ENCODE measurements around the gene ICAM1. TPM values are rescaled to one million over a fixed set of nuclear protein-coding genes. Genes with fewer than 3 reads are reported as not detected.

Gene ICAM1
- total and polyA plus RNA-seq, 2 of the 13 experiments (the other 11 are each of a cell fraction or from before 2014, with no cell fraction given) = 37.9 to 98.4 TPM

- Histone ChIP-seq H3K36me3 (replicated peaks in 1 of 2; ENCODE audit: control insufficient read depth in 1 of 2, insufficient read depth in 2 of 2, low read length in 2 of 2) (no peaks in the 10 kb centered on the region), H3K4me3 (replicated peaks in 1 of 3; ENCODE audit: insufficient read depth in 1 of 3, low read depth in 2 of 3, low read length in 3 of 3) (peak overlapping the region; percentile 72 to 77 (median 74); a peak in 4 of 6 replicates), H3K27ac (ENCODE audit: extremely low read length, insufficient read depth, low read length) (no peak overlapping the region), H3K4me2 (ENCODE audit: low read depth, low read length) (peak overlapping the region; percentile 90), H4K20me1 (ENCODE audit: insufficient read depth, low read length) (no peaks in the 10 kb centered on the region), H3K4me1 (ENCODE audit: insufficient read depth, low read length) (peaks cover 46% of the 10 kb centered on the region), H3K9ac (ENCODE audit: insufficient read depth, low read depth, low read length) (no peak overlapping the region), H2AFZ (ENCODE audit: low read length) (no peak overlapping the region), H3K27me3 (ENCODE audit: control insufficient read depth in 1 of 2, insufficient read depth in 2 of 2, low read length in 2 of 2) (peaks cover 2 to 11% of the 10 kb centered on the region in 2 experiments; a peak in 4 of 5 replicates), H3K79me2 (ENCODE audit: insufficient read depth, low read length) (no peaks in the 10 kb centered on the region), H3K9me3 (ENCODE audit: low read length) (no peaks in the 10 kb centered on the region)
- in situ Hi-C loops (cut with HindIII; ENCODE audit: extremely low pct_ligation_motif_present, low pct_unique_long_range_greater_than_20kb) = loop anchor here (10.0 kb wide), 1 partner anchor 297 kb away; the partner anchor contains the start of gene OLFM2
- 42% methylated on average over 8 of the region's 8 CpGs for WGBS (ENCODE audit: low lambda C conversion rate)
- no TSS peak for BruUV-seq (replicated peaks)
- intact Hi-C loops (cut with micrococcal nuclease; ENCODE audit: unreplicated experiment) = loop anchor here (1.0 kb wide), 1 partner anchor 19 kb away; no protein-coding TSS in a partner anchor
- DNase-seq (ENCODE audit: low spot score) (no peak), ATAC-seq (no peak; the same call in 2 of the 3 replicates), FAIRE-seq (no peak)
- CTCF ChIA-PET (ENCODE audit: low intra/inter-chr PET ratio, low total read pairs) = interaction anchor here (1.4 kb wide), 1 partner anchor 18 kb away, joined by 5 read pairs; no protein-coding TSS in a partner anchor
- POLR2A ChIA-PET = interaction anchor here (0.5 to 1.2 kb wide), 3 partner anchors 8 to 27 kb away, joined by 3 to 4 read pairs (median 3); no protein-coding TSS in a partner anchor
- TF ChIP-seq NCOA5 (CRISPR knock-in tag; IDR thresholded peaks at IDR 0.05) (no peak), ZNF704 (CRISPR knock-in tag; IDR thresholded peaks at IDR 0.05; ENCODE audit: borderline replicate concordance) (no peak), RNF219 (CRISPR knock-in tag; IDR thresholded peaks at IDR 0.05) (no peak), TERF1 (CRISPR knock-in tag; IDR thresholded peaks at IDR 0.05) (no peak), THRA (CRISPR knock-in tag; IDR thresholded peaks at IDR 0.05; ENCODE audit: borderline replicate concordance) (no peak), PATZ1 (CRISPR knock-in tag; IDR thresholded peaks at IDR 0.05) (no peak), CREM (IDR thresholded peaks at IDR 0.05) (0 out of 2 replicates have a peak, but pooled peaks have one; percentile 50), CREM (CRISPR knock-in tag; IDR thresholded peaks at IDR 0.05) (no peak), ZFP41 (CRISPR knock-in tag; IDR thresholded peaks at IDR 0.05; ENCODE audit: borderline replicate concordance) (no peak), GZF1 (CRISPR knock-in tag; IDR thresholded peaks at IDR 0.05) (no peak), ADNP (CRISPR knock-in tag; IDR thresholded peaks at IDR 0.05) (no peak), PAF1 (CRISPR knock-in tag; IDR thresholded peaks at IDR 0.05) (no peak), ARNT (IDR thresholded peaks at IDR 0.05) (no peak), SRF (IDR thresholded peaks at IDR 0.05; ENCODE audit: low read depth, low read length) (no peak), ZSCAN31 (CRISPR knock-in tag; IDR thresholded peaks at IDR 0.05; ENCODE audit: low read depth) (no peak), MLLT10 (CRISPR knock-in tag; IDR thresholded peaks at IDR 0.05) (no peak), ZNF44 (CRISPR knock-in tag; IDR thresholded peaks at IDR 0.05) (no peak)
Measured at GRCh38 chr19:10231612-10232228, 39.2 kb upstream of the ICAM1 start.

Measured in HepG2 (cell line).